GM12864 (cell line): ENCODE data around the gene COPB2.

Experiments
- DNase-seq: peaks from one replicate; pipeline ENCODE4 v3.0.0-alpha.2; 2011; ENCODE audit warnings: low read depth
- H3K4me3 ChIP-seq: 2 replicates; pipeline ENCODE4 v1.5.1; 2011; ENCODE audit warnings: mild to moderate bottlenecking, low read depth, low read length, control low read depth
- CTCF ChIP-seq: IDR thresholded peaks from 2 replicates; pipeline ENCODE4 v1.5.1; 2011; ENCODE audit warnings: low read depth, mild to moderate bottlenecking, moderate library complexity, low read length, control low read depth, inconsistent platforms; ENCODE audit errors: missing control alignments

COPB2 gene

GRCh38 chr3:139322346-139322745, 67.1 kb downstream of the COPB2 start:
- no peak for TF ChIP-seq CTCF
- no peak overlapping the region for H3K4me3 ChIP-seq
- no peak for DNase-seq

GRCh38 chr3:139320551-139321309, 68.7 kb downstream of the COPB2 start:
- DNase-seq: no peak
- no peak for TF ChIP-seq CTCF
- H3K4me3 ChIP-seq: no peak overlapping the region

GRCh38 chr3:139319428-139320402, 69.7 kb downstream of the COPB2 start:
- no peak overlapping the region for H3K4me3 ChIP-seq
- peak; percentile 52 for TF ChIP-seq CTCF
- no peak for DNase-seq

- no peak for TF ChIP-seq CTCF
- no peak for DNase-seq
- no peak overlapping the region for H3K4me3 ChIP-seq
Observed at GRCh38 chr3:139318826-139319225, 70.6 kb downstream of the COPB2 start.

GRCh38 chr3:139318431-139318816, 71.0 kb downstream of the COPB2 start:
- no peak for TF ChIP-seq CTCF
- no peak for DNase-seq

GRCh38 chr3:139317660-139318430, 71.6 kb downstream of the COPB2 start:
- no peak overlapping the region for H3K4me3 ChIP-seq
- no peak for TF ChIP-seq CTCF
- DNase-seq: no peak

More at GRCh38 chr3:139318431-139318816, 71.0 kb downstream of the COPB2 start:
- no peak overlapping the region for H3K4me3 ChIP-seq
